Measurements from ENCODE around the gene FSIP2.
"Not testable (repeated sequence)": the region's sequence is repeated elsewhere in the genome, so short reads cannot be mapped to it uniquely, and the experiment has no call there.

The FSIP2 gene

DNA sequence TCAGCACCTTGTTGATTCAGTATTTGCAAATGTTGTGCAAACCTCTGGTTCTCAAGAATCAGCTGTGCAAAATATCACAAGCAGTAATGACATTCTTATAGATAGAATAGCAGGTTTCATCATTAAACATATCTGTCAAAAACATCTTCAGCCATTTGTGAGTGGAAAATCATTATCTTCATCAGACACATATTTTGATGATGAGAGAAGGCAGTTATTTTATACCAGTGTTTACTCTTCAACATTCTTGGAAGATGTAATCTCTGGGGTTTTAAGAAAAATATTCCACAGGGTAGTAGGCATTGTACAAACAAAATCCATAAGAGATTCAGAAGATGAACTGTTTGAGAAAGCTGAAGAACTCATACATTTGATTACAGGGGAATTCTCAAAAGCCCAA is 64.3 kb downstream of the FSIP2 start:
- no peak for DNase-seq

DNA sequence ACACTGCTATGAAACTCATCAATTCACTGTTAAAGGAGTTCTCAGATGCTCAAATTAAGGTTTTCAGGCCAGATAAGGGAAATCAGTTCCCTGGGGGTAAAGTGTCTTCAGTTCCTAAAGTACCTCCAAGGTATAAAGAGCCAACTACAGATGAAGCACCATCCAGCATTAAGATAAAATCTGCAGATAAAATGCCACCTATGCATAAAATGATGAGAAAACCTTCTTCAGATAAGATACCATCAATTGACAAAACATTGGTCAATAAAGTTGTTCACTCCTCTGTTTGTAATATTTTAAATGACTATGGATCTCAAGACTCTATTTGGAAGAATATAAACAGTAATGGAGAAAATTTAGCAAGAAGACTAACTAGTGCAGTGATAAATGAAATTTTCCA is 68.2 kb downstream of the FSIP2 start:
- DNase-seq: no peak

DNA sequence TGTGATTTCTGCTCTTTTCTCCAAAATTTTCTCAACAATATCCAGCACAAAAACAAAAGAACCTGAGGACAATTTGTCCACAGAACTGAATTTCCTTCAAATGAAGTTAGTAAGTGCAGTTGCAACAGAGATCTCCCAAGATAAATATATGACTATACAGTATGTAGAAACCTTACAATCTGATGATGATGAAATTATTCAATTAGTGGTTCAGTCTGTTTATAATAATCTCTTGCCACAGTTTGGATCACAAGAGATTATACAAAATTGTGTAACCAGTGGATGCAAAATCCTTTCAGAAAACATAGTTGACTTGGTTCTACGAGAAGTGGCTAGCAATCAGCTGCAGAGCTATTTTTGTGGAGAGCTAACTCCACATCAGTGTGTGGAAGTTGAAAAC is 68.7 kb downstream of the FSIP2 start:
- DNase-seq: no peak

DNA sequence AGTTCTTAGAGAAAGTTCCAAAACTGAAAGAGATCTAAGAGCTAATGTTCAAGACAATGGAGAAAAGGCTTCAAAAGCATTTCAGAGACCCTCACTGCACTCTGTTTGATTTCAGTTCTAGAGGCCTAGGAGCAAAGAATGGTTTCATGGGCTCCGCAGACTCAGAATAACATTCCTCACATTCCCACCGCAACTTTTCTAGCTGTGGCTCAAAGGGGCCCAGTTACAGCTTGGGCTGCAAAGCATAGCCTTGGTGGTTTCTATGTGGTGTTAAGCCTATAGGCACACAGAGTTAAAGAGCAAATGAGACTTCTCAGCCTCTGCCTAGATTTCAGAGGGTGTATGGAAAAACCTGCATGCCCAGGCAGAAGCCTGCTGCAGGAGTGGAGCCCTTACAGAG is 73.0 kb downstream of the FSIP2 start:
- no peak for DNase-seq

DNA sequence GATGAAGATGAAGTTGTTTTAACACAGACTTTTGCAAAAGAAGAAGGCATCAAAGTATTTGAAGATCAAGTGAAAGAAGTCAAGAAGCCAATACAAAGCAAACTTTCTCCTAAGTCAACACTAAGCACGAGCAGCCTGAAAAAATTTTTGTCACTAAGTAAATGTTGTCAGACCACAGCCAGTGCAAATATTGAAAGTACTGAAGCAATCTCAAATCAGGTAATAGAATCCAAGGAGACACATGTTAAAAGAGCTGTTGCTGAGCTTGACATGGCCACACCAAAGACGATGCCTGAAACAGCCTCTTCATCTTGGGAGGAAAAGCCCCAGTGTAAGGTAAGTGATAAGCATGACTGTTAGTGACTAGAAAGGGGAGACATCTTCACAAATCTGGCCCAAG is 75.1 kb downstream of the FSIP2 start:
- DNase-seq: no peak

DNA sequence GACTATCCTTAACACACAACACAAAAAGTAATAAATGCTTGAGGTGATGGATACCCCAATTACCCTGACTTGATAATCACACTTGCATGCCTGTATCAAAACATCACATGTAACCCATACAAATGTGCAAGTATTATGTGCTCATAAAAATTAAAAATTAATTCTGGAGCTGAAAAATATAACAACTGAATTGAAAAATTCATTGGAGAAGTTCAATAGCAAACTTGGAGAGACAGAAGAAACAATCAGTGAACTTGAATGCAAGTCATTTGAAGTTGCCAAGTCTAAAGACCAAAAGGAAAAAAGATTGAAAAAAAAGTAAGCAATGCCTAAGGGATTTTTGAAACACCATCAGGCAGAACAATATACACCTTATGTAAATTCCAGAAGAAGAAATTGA is 79.4 kb downstream of the FSIP2 start:
- no peak for DNase-seq

DNA sequence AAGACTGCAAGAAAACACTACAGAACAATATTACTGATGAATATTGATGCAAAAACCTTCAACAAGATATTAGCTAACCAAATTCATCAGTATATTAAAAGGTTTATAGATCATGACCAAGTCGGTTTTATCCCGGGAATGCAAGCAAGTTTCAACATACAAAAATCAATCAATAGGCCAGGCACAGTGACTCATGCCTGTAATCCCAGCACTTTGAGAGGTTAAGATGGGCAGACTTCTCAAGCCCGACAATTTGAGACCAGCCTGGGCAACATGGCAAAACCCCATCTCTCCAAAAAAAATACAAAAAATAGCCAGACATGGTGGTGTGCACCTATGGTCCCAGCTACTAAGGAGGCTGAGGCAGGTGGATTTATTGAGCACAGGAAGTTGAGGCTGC is 82.9 kb downstream of the FSIP2 start:
- no peak for DNase-seq

DNA sequence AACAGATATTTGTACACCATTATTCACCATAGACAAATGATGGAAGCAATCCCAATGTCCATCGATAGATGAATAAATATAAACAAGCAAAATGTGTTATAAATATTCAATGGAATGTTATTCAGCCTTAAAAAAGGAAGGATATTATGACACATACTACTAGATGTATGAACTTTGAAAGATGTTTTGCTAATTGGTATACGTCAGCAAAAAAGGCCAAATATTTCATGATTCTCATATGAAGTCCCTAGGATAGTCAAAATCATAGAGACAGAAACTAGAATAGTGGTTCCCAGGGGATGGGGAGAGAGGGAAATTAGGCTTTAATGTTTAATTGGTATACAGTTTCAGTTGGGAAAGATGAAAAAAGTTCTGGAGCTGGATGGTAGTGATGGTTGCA is 85.2 kb downstream of the FSIP2 start:
- no peak for DNase-seq

DNA sequence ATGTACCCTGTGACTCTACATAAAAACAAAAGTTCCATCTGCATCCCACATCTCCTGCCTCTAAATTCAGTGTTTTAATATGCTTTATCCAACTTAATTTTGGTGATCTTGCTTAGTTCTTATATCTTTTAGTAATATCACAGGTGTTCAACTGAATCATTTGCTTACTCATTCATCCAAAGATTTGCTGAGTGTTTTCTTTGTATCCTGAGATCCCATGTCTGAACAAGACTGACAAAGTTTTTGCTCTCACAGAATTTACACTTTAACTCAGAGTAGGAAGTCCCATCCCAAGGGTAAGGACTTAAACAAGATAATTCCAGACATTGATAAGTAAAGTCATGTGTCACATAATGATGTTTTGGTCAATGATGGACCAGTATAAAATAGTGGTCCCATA is 87.0 kb downstream of the FSIP2 start:
- DNase-seq: no peak

DNA sequence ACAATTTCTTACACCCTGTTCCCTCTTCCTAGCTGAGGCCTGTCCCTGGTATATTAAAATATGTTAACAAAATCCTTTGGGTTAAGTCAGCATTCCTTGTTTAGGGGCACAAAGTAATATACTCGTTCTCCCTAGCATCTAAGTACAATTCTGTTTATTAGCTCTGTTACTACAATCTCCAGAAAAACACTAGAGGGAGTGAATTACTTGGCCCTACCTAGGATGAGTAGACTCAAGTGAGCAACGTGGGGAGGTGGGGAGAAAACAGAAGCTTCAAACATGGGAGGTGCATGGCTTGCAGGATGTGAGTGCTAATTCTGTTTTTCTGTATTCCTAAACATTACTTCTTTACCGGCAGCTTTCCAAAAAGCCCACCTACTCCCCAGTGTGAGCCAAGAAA is 89.7 kb downstream of the FSIP2 start:
- DNase-seq: no peak

DNA sequence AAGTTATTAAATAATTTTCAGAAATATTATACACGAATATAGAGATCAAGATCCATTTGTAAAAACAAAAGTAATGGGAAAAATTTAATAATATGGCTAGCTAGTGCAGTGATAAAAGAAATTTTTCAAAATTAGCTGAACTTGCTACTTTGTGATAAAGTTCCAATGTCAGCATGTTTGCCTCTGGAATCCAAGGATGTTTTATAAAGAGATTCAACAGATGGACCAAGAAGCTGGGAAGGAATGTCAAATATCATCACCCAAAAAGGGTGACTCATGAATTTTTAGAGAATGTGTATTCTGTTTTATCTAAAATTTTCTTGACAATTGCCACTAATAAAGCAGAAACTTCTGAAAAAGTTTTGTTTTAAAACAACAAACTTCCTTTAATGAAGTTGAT is 95.3 kb downstream of the FSIP2 start:
- DNase-seq: no peak

DNA sequence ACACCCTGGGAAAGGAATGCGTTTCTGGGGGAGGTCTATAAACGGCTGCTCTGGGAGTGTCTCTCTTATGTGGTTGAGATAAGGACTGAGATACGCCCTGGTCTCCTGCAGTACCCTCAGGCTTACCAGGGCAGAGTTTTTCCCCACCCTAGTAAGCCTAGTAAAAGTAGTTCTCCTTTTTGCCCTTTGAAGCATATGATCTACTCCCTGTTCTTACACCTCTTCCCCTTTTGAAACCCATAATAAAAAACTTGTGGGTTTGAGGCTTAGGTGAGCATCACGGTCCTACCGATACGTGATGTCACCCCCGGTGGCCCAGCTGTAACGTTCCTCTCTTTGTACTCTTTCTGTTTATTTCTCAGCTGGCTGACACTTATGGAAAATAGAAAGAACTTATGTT is 97.4 kb downstream of the FSIP2 start:
- DNase-seq: no peak

DNA sequence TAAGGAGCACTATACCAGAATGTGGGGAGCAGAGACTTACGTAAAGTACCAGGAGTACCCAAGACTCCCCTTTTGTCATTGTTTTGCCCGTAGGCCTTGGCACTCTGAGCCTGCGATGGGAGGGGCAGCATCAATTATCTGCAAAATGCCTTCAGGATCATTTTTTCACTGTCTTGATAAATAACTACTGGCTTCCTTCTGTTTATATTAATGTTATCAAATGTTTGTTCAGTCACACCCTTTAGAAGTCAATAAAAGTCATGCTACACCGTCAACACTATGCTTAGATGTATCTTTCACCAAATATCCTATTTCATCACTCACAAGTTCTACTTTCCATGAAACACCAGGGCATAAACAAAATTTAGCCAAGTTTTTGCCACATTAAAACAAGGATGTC is 116.3 kb downstream of the FSIP2 start:
- no peak for DNase-seq

DNA sequence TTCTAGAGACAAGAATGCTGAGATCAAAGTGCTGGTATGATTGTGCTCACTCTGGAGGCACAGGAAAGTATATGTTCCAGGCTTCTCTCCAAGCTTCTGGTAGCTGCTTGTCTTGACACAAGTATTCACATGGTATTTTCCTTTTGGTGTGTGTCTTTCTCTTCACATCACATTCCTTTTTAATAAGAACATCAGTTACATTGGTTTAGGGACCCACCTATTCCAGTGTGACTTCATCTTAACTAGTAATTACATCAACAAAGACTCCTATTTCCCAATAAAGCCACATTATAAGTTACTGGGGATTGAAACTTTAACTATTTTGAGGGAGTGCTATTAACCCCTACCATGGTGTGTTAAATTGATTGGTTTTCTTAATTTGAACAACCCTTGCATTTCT is 119.1 kb downstream of the FSIP2 start:
- DNase-seq: no peak

DNA sequence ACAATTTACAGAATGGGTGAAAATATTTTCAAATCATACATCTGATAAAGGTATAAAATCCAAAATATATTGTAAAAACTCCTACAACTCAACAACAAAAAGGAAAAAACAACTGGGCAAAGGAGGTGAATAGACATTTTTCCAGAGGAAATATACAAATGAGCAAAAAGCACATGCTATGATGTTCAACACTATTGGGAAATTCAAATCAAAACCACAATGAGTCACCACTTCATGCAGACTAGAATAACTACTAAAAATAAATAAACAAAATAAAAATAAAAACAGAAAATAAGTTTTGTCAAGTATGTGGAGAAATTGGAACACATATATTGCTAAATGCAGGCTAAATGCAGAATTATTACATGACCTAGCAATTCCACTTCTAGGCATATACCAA is 120.9 kb downstream of the FSIP2 start:
- no peak for DNase-seq

DNA sequence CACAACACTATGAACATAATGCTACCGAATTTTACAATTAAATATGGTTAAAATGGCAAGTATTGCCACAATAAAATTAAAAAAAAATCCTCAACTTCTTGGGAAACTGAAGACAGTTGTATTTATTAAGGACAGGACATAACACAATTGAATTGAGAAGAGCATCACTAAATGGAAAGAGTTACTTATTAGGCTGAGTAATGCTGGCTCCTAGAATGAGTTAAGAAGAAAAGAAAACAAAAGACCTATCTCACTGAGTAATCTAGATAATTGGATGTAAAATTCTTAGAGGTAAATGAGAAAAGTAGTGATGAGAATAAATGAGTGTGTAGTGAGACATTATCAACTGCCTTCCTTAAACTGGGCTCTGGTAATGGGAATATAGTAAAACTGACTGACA is 121.7 kb downstream of the FSIP2 start:
- DNase-seq: no peak

DNA sequence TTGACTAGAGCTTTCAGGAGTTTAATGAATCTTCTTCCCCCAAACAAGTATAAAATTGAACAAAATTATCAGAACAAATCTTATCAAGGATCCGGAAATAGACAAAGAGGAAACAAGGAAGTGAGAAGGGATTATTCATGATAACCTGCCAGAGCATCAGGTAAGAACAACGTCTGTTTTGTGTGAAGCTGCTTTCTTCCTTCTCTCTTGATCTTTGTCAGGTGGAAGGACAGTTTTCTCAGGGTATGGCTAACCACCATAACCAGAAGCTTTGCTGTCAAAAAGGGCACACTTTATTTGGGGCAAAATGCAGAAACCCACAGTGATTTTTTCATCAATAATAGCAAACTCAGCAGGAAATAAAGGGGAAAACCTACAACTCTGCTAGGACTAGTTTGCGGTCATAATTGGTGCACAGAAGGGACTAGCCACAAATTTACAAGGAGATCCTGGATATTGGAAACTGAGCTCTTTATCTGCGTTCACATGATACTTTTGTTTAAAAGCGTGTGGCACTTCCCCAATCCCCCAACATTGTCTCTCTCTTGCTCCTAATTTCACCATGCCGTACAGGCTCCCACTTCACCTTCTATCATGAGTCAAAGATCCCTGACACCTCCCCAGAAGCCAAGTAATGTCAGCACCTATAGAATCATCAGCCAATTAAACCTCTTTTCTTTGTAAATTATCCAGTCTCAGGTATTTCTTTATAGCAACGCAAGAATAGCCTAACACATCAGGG is 124.2 kb downstream of the FSIP2 start:
- DNase-seq: no peak

DNA sequence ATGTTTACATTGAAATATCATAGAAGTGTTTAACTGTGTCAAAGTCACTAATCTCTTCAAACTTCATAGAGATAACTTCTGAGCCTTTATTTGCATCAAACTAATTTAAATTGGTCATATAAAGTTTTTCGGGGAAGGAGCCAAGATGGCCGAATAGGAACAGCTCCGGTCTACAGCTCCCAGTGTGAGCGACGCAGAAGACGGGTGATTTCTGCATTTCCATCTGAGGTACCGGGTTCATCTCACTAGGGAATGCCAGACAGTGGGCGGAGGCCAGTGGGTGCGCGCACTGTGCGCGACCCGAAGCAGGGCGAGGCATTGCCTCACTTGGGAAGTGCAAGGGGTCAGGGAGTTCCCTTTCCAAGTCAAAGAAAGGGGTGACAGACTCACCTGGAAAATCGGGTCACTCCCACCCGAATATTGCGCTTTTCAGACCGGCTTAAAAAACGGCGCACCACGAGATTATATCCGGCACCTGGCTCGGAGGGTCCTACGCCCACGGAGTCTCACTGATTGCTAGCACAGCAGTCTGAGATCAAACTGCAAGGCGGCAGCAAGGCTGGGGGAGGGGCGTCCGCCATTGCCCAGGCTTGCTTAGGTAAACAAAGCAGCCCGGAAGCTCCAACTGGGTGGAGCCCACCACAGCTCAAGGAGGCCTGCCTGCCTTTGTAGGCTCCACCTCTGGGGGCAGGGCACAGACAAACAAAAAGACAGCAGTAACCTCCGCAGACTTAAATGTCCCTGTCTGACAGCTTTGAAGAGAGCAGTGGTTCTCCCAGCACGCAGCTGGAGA is 126.1 kb downstream of the FSIP2 start:
- DNase-seq: not testable (repeated sequence)

DNA sequence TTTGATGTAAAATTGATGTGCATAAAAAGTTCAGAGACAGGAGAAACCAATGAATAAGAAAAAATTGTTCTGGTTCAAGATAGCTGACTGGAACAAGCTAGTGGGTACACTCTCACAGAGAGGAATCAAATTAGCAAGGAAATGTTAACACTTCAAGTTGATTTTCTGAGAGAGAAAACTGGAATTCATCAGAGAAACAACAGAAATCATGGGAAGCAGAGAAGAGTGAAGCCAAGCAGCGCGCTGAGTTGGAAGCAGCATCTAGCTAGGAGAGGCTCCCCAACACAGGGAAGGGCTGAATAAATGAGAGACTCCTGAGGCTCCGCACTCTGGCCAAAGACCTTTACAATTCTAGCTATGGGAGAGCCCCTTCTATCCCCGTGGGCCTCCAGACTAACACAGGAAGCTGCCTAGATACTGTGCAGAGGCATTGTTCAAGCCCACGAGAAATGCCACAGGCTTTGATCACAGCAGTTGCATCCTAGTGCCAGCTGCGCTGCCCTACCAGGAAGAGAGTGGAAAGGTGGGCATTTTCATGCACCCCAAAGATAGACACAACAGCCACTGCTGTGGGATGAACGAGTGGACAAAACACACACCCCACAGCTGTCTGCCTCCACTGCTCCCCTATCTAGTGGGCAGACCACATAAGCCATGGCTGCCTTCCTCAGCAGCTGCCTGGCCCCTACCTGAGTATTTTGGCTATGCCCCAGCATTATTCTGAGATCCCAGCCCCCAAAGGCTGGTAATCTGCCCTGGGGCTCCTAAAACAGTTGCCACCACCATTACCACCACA is 136.7 kb downstream of the FSIP2 start:
- no peak for DNase-seq

DNA sequence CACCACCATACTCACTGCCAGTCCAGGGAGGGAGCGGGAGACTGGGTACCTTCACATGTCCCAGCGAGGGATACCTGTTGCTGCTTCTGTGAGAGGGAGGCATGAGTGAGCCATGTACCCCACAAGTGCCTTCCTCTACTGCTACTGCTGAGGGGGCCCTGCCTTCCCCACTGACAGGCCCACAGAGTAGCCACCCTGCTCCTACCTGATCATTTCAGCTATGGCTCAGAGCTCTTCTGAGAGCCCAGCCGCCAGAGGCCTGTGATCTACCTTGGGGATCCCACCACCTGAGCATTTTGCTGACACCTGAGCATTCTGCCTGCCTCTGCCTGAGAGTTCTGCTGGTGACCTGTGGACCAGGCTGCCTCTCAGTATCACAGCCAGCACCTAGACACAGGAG is 137.6 kb downstream of the FSIP2 start:
- DNase-seq: no peak

DNA sequence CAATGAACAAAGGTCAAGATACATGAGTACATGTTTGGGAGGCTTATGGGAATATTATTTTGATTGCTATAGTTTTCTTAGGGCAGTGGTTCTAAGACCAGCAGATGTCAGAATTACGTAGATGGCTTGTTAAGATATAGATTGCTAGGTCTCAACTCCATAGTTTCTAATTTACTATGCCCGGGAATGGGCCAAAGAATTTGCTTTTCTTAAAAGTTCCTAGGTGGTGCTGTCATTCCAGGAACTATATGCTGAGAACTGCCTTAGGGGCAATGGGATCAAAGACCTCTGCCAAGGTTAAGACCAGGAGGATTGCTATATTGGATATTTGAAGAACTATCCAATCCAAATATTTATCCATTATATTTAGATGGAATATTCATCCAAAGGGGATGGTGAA is 141.8 kb downstream of the FSIP2 start:
- no peak for DNase-seq
